ENCODE results near the gene KCND2.
"Not testable (repeated sequence)": the region's sequence is repeated elsewhere in the genome, so short reads cannot be mapped to it uniquely, and the experiment has no call there.

Gene KCND2

DNA sequence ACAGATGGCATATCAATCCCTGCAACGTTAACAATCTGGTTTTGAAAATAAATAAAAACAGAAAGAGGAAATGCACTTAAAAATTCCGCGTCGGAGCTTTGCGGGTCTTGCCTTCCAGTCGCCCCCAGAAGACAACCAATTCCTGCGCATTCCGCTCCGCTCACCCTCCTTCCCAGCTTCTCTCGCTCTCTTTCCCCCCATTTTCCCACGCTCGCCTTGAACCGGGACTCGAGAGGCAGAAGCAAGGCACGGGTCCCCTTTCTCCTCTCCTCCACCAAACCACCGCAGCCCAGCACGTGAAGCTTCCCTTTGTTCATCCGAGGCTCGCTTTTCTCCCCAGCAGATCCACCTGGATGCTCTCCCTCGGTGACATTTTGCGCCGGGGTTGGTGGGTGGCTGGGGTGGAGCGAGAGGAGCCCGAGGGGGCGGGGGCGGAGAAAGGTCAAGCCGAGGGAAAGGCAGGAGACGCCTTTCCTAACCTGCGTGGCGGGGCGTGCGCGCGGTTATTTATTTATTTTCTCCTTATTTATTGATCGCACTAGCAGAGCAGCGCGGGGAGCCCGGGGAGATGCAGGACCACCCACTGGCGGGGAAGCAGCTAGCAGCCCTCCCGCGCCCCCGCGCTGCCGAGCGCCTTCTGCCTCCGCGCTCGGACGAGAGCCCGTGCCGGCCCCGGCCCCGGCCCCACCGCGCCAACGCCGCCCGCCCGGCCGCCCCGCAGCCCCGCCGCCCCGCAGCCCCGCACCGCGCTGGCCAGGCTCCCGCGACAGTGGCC lies at the start of gene KCND2:
Gene KCND2 (plus strand): TSS at position 475 of the 775 bp plus-strand sequence.
- DNase-seq = no peak

DNA sequence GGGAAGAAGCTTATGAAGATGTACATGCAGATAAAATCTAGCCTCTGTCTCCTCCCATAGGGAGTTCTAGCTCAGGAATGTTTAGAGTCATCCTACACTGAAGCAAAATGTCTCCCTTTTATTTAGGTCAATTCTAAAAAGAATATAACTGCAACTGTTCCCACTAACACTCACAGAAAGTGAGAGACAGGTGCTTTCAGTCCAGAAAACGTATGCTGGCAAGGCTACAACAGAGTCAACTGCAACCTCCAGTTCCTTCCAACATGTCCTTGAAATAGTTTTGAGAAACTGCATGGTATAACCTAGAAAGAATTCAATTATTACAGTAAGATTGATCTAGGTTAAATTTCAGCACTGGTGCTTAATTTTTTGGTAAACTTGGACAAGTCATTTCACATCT lies 46.8 kb upstream of the KCND2 start:
- no peak for DNase-seq

DNA sequence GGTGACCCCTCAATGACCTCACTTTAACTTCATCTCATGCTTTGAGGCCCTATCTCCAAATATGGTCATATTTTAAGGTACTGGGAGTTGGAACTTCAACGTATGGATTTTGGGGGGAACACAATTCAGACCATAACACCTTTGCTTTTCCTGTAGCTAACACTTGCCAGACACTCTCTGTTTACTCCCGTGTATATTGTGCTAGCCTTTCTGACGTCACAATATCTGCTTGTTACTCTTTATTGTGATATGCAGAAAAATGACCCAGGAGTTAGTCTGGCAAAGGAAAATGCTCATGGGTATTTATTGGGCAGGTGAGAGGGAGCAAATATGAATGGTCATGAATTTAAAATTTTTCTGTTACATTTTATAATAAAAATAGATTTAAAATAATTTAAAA lies 45.7 kb upstream of the KCND2 start:
- DNase-seq = no peak

DNA sequence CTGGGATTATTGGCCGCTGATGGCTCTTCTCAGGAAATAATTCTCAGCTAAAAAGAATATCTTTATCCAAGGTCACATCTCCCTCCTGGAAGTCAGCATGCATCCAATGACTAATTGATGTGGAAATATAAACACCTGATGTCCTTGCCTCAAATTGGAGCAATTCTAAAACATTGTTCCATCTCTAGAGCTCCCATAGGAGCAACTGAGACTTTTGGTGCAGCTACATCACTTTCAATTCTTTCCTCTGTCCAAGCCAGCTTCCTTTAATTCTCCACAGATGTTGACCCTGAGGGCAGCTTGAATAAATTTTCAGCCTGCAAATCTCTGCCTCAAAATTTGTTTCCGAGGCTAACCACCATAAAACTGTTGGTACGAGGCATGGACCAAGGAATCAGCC lies 43.9 kb upstream of the KCND2 start:
- no peak for DNase-seq

DNA sequence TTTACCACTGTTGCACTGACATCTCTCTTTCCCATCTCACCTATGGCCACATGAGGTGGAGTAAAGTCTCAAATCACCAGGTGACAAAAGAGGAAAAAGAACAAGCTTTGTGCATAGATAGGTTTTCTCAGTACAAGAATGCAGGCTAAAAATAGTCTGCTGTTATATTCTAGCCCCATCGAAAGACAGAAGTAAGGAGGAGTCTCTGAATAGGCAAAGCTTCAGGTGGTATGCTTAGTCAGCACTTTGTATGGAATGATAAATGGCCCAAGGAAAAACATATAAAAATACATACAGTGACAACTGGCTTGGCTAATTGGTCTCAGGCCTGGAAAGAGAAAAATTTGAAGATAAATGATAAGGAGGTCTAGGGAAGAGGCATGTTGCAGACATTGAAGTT lies 39.6 kb upstream of the KCND2 start:
- no peak for DNase-seq

DNA sequence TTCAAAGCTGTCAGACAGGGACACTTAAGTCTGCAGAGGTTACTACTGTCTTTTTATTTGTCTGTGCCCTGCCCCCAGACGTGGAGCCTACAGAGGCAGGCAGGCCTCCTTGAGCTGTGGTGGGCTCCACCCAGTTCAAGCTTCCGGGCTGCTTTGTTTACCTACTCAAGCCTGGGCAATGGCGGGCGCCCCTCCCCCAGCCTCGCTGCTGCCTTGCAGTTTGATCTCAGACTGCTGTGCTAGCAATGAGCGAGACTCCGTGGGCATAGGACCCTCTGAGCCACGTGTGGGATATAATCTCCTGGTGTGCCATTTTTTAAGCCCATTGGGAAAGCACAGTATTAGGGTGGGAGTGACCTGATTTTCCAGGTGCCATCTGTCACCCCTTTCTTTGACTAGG lies 32.6 kb upstream of the KCND2 start:
- DNase-seq = not testable (repeated sequence)

DNA sequence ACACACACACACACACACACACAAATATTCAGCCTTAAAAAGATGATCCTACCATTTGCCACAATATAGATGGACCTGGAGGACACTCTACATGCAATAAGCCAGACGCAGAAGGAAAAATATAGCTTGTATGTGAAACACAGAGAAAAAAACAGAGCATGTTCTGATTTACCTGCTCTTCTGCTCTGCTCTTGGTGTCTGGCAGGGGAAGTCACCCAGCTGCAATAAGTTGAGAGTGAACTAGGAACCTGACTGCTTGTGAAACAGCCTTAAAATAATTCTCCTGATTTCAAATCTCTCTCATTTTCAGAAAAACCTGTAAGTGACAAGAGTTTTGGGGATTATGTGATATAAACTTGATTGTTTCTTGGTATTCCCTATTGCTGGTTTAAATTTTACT lies 31.0 kb upstream of the KCND2 start:
- no peak for DNase-seq

DNA sequence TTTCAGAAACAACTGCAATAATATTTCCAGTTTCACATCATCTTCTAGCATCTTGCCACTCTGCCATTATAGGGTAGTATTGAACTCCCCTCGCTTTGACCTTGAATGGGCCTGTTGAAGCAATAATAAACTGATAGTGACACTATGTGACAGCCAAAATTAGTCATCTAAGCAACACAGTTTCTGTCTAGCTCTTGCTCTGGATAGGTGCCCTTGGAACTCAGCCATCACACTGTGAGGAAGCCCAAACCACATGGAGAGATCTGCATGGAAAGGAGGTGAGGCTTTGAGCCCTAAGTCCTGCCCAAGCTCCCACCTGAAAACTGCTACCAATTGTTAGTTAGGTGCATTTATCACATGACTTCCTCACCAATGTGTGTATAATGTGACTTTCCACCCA lies 18.1 kb upstream of the KCND2 start:
- no peak for DNase-seq

DNA sequence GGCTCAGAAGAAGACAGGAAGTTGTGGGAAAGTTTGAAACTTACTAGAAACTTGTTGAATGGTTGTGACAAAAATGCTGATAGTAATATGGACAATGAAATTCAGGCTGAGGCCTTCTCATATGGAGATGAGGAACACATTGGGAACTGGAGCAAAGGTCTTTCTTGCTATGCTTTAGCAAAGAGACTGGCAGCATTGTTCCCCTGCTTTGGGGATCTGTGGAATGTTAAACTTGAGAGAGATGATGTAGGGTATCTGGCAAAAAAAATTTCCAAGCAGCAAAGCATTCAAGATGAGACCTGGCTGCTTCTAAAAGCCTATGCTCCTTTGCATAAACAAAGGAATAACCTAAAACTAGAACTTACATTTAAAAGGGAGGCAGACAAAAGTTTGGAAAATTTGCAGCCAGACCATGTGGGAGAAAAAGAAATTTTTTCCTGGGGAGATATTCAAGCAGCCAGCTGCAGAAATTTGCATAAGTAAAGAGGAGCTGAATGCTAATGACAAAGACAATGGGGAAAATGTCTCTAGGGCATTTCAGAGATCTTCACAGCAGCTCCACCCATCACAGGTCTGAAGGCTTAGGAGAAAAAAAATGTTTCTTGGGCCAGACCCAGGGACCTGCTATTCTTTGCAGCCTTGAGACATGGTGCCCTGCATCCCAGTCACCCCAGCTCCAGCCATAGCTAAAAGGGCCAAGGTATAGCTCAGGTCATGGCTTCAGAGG lies 16.5 kb upstream of the KCND2 start:
- no peak for DNase-seq

DNA sequence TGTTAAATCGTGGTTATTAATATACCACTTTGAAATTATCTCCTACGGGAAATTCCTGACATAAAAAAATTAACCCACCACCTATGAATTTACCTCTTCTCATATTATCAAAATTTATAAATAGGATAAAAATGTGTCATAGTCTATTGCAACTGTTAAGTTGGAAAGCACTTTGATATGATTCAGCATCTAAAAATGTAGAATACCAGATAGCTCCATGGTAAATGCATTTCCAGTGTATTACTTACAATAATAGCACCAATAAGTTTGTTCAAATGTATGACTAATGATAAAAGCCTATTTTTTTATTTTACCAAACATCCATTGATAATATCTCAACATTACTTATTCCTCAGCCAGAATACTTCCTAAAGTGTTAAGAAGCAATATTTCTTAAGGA lies 13.6 kb upstream of the KCND2 start:
- DNase-seq = no peak

DNA sequence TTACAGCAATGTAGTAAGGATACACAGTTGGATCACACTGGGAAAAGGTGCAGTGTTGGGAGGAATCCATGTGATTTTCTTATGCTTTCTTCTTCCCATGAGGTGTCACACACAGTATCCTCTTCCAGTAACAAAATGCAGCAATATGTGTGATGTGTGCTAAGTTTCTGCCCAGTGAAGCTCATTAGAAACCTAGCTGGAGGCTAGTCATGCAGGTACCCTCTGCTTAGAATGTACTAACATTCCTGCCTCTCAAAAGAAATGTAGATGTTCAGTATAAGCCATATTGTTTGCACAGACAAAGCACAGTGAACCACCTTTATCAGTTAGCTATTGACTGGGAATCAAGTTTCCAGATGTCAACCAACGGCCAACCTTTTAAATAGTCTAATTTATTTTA lies 12.9 kb upstream of the KCND2 start:
- no peak for DNase-seq

DNA sequence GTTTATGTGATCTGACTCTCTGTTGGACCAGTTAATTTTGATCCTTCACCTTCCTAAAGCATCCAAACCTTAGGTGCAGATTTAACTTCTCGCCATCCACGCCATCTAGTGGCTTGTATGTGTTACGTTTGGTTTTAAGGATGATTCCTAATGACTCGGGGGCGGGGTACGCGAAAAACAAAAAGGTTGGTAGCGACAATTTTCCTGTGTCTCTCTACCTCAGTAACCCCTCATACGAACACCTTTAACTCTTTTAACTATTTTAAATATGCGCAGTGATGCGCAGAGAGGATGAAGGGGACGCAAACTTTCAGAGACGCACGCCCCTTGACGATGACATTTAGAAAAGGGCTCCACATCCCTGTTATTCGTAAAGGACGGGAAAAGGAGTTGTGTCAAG lies 714 bp upstream of the KCND2 start:
- peak; percentile 4 to 10 for DNase-seq

DNA sequence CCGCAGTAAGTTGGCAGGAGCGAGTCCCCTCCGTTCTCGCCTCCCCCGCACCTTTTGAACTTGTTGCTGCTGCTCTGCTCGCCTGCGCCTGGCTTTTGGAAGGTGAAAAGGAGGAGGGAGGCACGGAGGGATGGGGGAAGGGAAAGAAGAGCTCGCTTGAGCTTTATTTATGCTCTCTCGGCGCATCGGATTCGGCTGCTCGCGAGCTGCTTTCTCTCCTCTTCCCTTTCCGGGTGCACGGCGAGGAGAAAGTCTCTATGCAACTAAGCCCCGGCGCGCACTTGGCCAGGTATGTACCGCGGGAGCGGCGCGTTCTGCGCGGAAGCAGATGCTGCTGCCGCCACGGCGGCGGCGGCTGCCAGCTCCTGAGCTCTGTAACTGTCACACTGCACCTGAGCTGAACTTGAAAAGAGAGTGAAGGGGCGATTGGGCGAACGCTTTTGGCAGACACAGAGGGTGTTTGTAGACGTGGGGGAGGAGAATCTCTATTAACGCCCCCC lies 551 bp downstream of the KCND2 start:
- DNase-seq = no peak

DNA sequence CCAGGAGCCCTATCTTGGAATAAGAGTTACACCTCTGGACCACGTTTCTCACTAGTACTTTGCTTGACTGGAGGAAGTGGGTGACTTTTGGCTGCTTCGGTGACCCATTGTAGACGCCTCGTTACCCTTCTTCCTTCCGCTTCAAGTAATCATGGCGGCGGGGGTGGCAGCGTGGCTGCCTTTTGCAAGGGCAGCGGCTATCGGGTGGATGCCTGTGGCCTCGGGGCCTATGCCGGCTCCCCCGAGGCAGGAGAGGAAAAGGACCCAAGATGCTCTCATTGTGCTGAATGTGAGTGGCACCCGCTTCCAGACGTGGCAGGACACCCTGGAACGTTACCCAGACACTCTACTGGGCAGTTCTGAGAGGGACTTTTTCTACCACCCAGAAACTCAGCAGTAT lies 1.5 kb downstream of the KCND2 start:
- DNase-seq = no peak

DNA sequence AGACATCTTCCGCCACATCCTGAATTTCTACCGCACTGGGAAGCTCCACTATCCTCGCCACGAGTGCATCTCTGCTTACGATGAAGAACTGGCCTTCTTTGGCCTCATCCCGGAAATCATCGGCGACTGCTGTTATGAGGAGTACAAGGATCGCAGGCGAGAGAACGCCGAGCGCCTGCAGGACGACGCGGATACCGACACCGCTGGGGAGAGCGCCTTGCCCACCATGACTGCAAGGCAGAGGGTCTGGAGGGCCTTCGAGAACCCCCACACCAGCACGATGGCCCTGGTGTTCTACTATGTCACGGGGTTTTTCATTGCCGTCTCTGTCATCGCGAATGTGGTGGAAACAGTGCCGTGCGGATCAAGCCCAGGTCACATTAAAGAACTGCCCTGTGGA lies 1.9 kb downstream of the KCND2 start:
- no peak for DNase-seq

DNA sequence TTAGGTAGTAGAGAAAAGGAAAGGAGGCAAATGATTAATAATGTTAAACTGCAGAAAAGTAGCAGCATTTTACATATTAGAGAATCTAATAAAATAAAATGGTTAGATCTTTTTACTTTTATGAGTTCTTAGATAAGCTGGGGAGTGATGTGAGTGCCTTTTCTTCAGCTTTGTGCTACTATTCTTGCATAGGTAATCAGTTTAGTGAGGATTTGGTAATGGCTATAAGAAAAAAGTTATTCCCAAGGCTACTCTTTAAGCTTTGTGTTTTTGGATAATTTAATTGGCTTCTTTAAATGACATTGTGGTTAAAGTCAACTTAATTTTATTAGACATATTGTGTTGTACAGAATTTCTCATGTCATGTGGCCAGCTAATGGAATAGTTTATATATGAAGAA lies 3.7 kb downstream of the KCND2 start:
- DNase-seq = no peak

DNA sequence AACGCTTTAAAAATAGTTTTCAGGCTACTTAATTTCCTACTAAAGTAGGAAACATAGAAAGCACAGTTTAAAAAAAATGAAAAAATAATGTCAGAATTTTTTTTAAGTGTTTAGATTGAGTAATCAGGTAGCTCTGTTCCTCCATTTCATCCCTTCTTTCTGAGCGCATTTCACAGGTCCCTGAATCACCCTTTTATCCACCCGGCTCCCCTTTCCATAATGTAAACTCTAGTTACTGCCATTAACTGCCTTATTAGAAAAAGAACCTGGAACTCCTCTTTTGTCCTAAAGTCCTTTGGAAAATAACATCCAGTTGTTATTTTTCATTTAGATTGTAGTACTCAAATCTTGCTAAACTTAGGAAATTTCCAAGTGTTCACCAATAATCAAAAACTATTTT lies 5.8 kb downstream of the KCND2 start:
- no peak for DNase-seq

DNA sequence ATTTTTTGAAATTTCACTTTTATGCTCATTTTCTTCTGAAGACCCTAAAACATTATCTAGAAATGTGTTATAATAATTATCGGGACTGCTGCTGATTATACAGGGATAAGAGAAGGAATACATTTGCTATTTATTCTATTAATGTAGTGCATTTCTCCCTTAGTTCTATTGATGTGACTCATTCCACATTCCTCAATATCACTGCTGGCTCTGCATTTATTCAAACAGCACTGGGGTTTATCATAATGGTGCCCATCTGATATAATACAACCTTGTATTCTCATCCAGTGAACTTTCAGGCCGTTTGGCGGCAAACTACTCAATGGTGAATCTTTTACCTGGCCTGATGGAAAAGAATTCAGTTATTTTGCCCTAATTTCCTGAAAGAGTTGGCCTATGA lies 7.8 kb downstream of the KCND2 start:
- DNase-seq = no peak

DNA sequence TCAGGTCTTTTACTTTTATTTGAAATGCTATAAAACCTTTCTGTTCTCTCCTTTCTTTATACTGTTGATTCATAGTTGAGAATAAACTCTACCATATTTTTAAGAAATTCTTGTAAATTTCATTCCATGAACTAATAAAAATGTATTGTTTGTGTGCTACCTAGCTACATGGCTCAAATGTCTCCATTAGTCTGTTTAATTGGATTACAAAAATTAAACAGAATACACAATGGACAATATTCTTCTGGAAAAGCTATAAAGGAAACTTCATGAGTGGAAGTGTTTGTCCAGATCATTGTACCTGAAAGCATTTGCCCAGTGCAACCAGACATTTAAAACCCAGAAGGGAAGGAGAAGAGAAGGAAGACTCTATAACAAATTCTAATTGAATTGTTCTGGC lies 20.1 kb downstream of the KCND2 start:
- DNase-seq = no peak

DNA sequence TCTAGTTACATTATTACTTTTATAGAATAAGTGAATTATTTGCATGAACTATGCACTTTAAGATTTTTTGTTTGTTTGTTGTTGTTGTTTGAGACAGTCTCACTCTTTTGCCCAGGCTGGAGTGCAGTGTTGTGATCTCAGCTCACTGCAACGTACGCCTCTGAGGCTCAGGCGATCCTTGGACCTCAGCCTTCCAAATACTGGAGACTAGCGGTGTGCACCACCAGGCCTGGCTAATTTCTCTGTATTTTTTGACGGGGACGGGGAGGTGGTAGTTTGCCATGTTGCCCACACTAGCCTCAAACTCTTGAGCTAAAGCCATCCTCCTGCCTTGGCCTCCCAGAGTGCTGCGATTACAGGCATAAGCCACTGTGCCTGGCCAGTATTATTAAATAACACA lies 29.2 kb downstream of the KCND2 start:
- no peak for DNase-seq

DNA sequence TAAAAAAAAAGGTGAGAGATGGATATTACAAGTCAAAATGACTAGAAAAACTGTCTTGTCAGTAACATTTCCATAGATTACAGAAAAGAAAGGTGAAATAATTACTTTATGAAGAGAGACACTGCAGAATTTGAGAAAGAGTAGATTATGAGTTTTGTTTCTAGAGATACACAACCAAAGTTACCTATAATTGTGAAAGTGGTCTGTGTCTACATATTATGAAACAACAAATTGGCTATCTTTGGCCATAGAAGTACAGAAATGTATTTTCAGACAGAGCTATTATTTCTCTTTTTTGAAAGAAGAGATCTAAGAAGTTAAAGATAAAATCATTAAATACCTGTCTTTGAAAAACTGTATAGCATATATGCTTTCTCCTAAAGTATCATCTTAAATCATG lies 30.1 kb downstream of the KCND2 start:
- no peak for DNase-seq

DNA sequence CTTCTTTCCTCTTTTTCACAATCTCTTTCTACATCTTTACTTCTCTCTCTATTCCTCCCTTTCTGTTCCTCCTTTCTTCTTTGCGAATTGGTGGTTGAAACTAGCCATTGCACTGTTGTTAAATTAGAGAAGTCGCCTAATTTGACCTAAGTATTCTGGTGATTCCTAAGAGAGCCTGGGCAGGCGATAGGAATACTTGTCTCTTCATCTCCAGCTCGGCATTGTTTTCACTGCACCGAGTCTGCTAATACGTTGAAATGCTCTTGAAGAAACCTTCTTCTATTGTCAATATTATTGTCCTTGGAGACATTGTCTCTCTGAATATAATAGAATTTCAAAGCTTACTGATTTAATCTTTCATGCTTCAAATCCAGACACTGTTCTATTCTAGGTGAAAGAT lies 31.7 kb downstream of the KCND2 start:
- no peak for DNase-seq

DNA sequence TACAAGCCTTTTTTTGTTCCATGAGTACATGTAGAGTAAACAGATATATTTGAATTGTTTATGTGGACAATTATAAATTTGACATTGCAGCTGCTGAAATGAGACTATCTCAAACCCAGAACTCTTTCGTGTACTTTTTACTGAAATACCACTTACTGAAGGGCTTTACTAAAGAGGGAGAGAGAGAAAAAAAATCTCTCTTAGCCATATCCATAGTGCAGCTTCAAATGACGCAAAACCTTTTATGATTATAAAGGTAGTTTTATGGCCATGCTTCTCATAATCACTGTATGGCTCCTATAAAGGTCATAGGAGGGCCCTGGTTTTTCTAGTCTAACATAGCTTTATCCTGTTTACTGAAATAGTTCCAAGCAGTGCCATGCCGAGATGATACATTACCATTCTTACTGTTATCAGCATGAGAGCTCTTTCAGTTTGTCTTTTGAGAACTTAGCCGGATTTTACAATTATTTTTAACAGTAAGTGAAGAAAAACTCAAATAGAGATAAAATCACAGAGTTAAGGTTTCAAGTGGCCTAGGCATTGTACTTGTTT lies 35.1 kb downstream of the KCND2 start:
- no peak for DNase-seq
